Lower leg skin (tissue), 4 donors: ENCODE measurements around the gene SHISA4. TPM values are rescaled to one million over a fixed set of nuclear protein-coding genes. Genes with fewer than 3 reads are reported as not detected.

ENCODE experiments used
- DNase-seq, 2 donors: peaks; one replicate each; pipeline ENCODE4 v3.0.0-alpha.2; 2019; ENCODE audit warnings: low spot score in 2 of 2
- H3K4me3 ChIP-seq: fragments of 200-600 bp; sonication (generic); 2 replicates; pipeline ENCODE4 v1.5.1; 2017; ENCODE audit warnings: mild to moderate bottlenecking, low read depth; ENCODE audit not compliant: poor library complexity, severe bottlenecking
- POLR2A ChIP-seq, 2 donors: fragments of 450-650 bp; IDR thresholded peaks; one replicate each; pipeline ENCODE4 v1.6.1; 2016 to 2017; ENCODE audit warnings: antibody characterized with exemption in 2 of 2, mild to moderate bottlenecking in 1 of 2, moderate library complexity in 1 of 2
- WGBS, 2 donors: methylation state at CpG; one replicate each; pipeline ENCODE4 v1.1.5; 2018; 5-methylcytosine and 5-hydroxymethylcytosine counted together
- intact Hi-C: fragments of 100-400 bp; cut with DNase I; formaldehyde crosslinking; loops from one replicate; pipeline ENCODE4 v1.15.0; 2023; ENCODE audit warnings: low total_unique reads
- total RNA-seq, 4 donors: library from RNA; depleted of rRNA; stranded (reverse); fragments of >200 nt; gene quantifications; one replicate each; pipeline ENCODE4 v1.1.0, GENCODE V29; 2016
- TF ChIP-seq, protein P1 (sequence below), 3 donors: fragments of 450-650 bp; IDR thresholded peaks; one replicate each; pipeline ENCODE4 v1.5.1; 2016; ENCODE audit warnings: antibody characterized with exemption in 3 of 3, mild to moderate bottlenecking in 3 of 3, moderate library complexity in 2 of 3

Gene SHISA4
- total RNA-seq, 4 donors from 2014 or later = 4.6 to 14.2 (median 7.2) TPM

DNA sequence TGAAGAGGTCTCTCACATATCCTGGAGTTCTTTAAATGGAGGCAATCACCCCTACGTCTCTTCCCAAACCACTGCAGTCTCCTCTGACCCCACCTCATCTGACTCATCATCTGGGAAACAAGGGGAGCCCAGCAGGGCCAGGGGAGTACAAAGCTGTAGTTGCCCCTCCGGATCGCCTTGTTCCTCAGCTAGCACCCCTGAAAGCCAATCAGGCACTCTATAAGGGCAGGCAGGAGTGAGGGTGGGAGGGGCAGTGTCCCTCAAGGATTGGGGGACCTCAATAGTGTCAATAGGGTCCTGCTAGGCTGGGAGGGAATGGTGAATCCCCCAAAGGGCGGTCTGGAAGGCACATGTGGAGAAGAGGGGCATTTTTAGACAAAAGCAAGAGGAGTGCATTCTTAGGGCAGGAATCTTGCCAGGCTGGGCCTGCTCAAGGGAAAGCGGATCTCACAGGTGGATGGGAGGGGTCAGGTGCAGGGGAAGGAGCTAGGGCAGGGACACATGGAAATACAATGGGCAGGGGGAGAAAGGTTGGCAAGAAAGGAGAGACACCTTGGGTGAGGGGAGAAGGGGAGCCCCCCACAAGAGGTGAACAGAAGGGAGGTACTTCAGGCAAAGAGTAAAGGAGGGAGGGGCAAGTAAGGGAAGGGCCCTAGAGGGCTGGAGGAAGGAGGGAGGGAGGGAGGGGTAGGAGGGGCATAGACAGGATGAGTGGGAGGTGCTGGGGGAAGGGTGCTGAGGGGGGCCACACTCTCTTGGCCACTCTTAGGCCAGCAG, 5.8 kb downstream of the SHISA4 start:
- DNase-seq = no peak
- 79 to 81% methylated on average over 5 of the region's 5 CpGs for WGBS, 2 donors
- H3K4me3 ChIP-seq = no peak overlapping the region
- TF ChIP-seq, protein P1, sequence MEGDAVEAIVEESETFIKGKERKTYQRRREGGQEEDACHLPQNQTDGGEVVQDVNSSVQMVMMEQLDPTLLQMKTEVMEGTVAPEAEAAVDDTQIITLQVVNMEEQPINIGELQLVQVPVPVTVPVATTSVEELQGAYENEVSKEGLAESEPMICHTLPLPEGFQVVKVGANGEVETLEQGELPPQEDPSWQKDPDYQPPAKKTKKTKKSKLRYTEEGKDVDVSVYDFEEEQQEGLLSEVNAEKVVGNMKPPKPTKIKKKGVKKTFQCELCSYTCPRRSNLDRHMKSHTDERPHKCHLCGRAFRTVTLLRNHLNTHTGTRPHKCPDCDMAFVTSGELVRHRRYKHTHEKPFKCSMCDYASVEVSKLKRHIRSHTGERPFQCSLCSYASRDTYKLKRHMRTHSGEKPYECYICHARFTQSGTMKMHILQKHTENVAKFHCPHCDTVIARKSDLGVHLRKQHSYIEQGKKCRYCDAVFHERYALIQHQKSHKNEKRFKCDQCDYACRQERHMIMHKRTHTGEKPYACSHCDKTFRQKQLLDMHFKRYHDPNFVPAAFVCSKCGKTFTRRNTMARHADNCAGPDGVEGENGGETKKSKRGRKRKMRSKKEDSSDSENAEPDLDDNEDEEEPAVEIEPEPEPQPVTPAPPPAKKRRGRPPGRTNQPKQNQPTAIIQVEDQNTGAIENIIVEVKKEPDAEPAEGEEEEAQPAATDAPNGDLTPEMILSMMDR (IDR thresholded peaks at IDR 0.05) = no peak
- no peak for TF ChIP-seq POLR2A (IDR thresholded peaks at IDR 0.05)
- intact Hi-C loops = loop anchor here (5.0 kb wide), 1 partner anchor 78 kb away; no protein-coding TSS in a partner anchor

- no peak for TF ChIP-seq POLR2A (IDR thresholded peaks at IDR 0.05)
- TF ChIP-seq, protein P1 (IDR thresholded peaks at IDR 0.05) = no peak
- DNase-seq = no peak
- 79 to 82% methylated on average over 7 of the region's 7 CpGs for WGBS, 2 donors
- H3K4me3 ChIP-seq = no peak overlapping the region
- intact Hi-C loops = no loop called here
Observed at GRCh38 chr1:201895120-201895665, 6.5 kb downstream of the SHISA4 start.

GRCh38 chr1:201895913-201896807, 7.5 kb downstream of the SHISA4 start:
- intact Hi-C loops = no loop called here
- 15 to 19% methylated on average over 9 to 10 of the region's 10 CpGs for WGBS, 2 donors

DNA sequence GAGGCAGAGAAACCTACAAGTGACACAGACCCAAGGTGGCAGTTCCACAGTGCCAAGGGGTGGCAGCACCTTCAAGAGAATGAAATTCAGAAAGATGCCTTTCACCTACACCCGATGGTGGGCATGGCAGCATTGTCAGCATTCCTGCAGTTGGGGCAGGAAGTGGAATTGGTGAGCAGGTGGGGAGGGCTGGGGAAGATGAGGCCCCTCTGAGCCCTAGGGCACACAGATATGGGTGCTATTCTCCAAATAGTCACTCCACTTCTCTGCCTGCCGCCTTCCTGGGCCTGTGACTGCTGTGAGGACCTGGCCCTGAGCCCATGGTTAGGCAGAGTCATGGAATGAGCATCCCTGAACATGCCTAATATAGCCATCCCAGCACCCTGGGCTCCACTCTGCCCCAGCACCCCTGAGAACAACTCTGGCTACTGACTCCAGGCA, 8.3 kb downstream of the SHISA4 start:
- no peak for TF ChIP-seq POLR2A (IDR thresholded peaks at IDR 0.05)
- TF ChIP-seq, protein P1 (IDR thresholded peaks at IDR 0.05) = no peak
- intact Hi-C loops = no loop called here
- DNase-seq = no peak
- no peak overlapping the region for H3K4me3 ChIP-seq
- 42 to 50% methylated on average over 2 of the region's 2 CpGs for WGBS, 2 donors

More at GRCh38 chr1:201895913-201896807, 7.5 kb downstream of the SHISA4 start:
- DNase-seq = peak; percentile 78 to 97
- no peak for TF ChIP-seq POLR2A (IDR thresholded peaks at IDR 0.05)
- TF ChIP-seq, protein P1 (IDR thresholded peaks at IDR 0.05) = peak in 1 of 3 donors; percentile 88
- no peak overlapping the region for H3K4me3 ChIP-seq

DNA sequence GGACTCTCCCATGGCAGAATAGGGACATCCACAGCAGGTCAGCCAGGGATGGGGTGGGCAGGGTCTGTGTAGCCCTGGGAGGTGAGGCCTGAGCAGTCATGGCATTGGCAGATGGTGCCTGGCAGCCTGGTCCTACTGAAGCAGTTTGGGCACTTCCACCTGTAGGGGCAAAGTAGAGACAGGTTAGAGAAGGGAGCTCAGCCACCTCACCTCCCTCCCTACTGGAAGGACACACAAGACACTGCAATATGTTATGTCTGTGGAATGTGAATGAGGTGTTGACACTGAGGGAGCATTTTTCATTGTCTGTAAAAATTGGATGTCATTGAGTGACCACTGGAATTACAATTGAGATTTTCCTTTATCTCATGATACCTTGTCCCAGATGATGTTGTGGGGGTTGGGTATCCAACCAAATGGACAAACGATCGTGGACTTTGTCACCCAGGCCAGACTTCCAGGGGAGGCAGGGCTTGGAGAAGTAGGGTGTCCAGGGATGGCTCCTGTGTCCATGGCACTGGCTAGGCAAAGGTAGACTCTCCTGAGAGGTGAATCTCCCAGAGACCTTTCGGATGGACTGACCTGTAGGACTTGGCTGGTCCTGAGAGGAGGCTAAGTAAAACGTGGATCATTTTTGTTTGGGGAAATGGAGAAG, 9.7 kb downstream of the SHISA4 start:
- TF ChIP-seq, protein P1 (IDR thresholded peaks at IDR 0.05) = no peak
- TF ChIP-seq POLR2A (IDR thresholded peaks at IDR 0.05) = no peak
- WGBS, 2 donors = 76 to 78% methylated on average over 4 of the region's 4 CpGs
- intact Hi-C loops = no loop called here
- DNase-seq = no peak
- no peak overlapping the region for H3K4me3 ChIP-seq
